Measurements from ENCODE around the gene BRIP1.
"Not testable (repeated sequence)": the region's sequence is repeated elsewhere in the genome, so short reads cannot be mapped to it uniquely, and the experiment has no call there.

The BRIP1 gene

GRCh38 chr17:61862975-61863800 lies at the start of gene BRIP1:
TSS of gene BRIP1 (minus strand) at chr17:61863528. CDS start at chr17:61861539, 1,989 bp downstream.
- DNase-seq = peak; percentile 92

GRCh38 chr17:61908292-61909037 lies 45.1 kb upstream of the BRIP1 start:
- no peak for DNase-seq

- no peak for DNase-seq
Observed at GRCh38 chr17:61907361-61907760, 44.0 kb upstream of the BRIP1 start.

- no peak for DNase-seq
Observed at GRCh38 chr17:61904094-61904710, 40.9 kb upstream of the BRIP1 start.

- DNase-seq = no peak
Observed at GRCh38 chr17:61903251-61903650, 39.9 kb upstream of the BRIP1 start.

- no peak for DNase-seq
Observed at GRCh38 chr17:61897548-61898180, 34.3 kb upstream of the BRIP1 start.

- no peak for DNase-seq
Observed at GRCh38 chr17:61895391-61895790, 32.1 kb upstream of the BRIP1 start.

GRCh38 chr17:61894310-61894709 lies 31.0 kb upstream of the BRIP1 start:
- DNase-seq = not testable (repeated sequence)

- DNase-seq = not testable (repeated sequence)
Observed at GRCh38 chr17:61887733-61888132, 24.4 kb upstream of the BRIP1 start.

GRCh38 chr17:61885865-61886264 lies 22.5 kb upstream of the BRIP1 start:
- DNase-seq = not testable (repeated sequence)

GRCh38 chr17:61884864-61885263 lies 21.5 kb upstream of the BRIP1 start:
- no peak for DNase-seq

GRCh38 chr17:61880589-61881102 lies 17.3 kb upstream of the BRIP1 start:
- no peak for DNase-seq

- DNase-seq = no peak
Observed at GRCh38 chr17:61878984-61879612, 15.8 kb upstream of the BRIP1 start.

- DNase-seq = no peak
Observed at GRCh38 chr17:61878520-61878919, 15.2 kb upstream of the BRIP1 start.

- no peak for DNase-seq
Observed at GRCh38 chr17:61877837-61878236, 14.5 kb upstream of the BRIP1 start.

GRCh38 chr17:61875804-61876203 lies 12.5 kb upstream of the BRIP1 start:
- DNase-seq = no peak

GRCh38 chr17:61875285-61875684 lies 12.0 kb upstream of the BRIP1 start:
- no peak for DNase-seq

GRCh38 chr17:61874075-61874474 lies 10.7 kb upstream of the BRIP1 start:
- DNase-seq = no peak

- no peak for DNase-seq
Observed at GRCh38 chr17:61872099-61872498, 8.8 kb upstream of the BRIP1 start.

GRCh38 chr17:61869138-61869537 lies 5.8 kb upstream of the BRIP1 start:
- no peak for DNase-seq

GRCh38 chr17:61868074-61868473 lies 4.7 kb upstream of the BRIP1 start:
- no peak for DNase-seq

GRCh38 chr17:61867033-61867432 lies 3.7 kb upstream of the BRIP1 start:
- DNase-seq = no peak

GRCh38 chr17:61863801-61864126 lies 436 bp upstream of the BRIP1 start:
- DNase-seq = no peak
